22Rv1 (cell line): ENCODE results near the gene PPP6R3.
"Not testable (repeated sequence)": the region's sequence is repeated elsewhere in the genome, so short reads cannot be mapped to it uniquely, and the experiment has no call there.

Experiments
- H3K27ac ChIP-seq: fragments of 450-650 bp; 2 replicates; pipeline ENCODE4 v1.5.1; 2017
- CTCF ChIP-seq: fragments of 450-650 bp; IDR thresholded peaks from 2 replicates; pipeline ENCODE4 v1.5.1; 2017; ENCODE audit warnings: mild to moderate bottlenecking
- ZFX ChIP-seq: fragments of 450-650 bp; IDR thresholded peaks from 2 replicates; pipeline ENCODE4 v1.6.1; 2017; ENCODE audit warnings: antibody characterized with exemption, borderline replicate concordance

The PPP6R3 gene

DNA sequence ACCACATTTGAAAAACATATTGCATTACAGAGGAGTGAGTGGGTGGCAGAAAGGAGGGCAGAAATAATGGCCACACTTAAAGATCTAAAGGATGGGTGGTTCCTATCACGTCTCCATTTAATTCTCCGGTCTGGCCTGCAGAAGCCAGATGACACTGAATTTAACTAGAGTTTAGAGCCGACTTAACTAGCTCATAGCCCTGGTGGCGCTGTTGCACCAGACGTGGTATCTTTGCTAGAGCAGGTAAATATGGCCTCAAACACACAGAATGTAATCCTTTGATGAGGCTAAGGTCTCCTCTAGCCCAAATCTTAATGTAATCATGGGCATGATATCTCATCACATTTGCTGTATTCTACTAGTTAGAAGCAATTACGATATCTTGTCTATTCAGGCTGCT lies 172.2 kb downstream of the PPP6R3 start:
- TF ChIP-seq ZFX, result no peak
- TF ChIP-seq CTCF, result peak; percentile 82

GRCh38 chr11:68634606-68635005 lies 174.1 kb downstream of the PPP6R3 start:
- H3K27ac ChIP-seq, result not testable (repeated sequence)

More for the DNA sequence above, 172.2 kb downstream of the PPP6R3 start:
- no peak overlapping the region for H3K27ac ChIP-seq

GRCh38 chr11:68635172-68635571 lies 174.6 kb downstream of the PPP6R3 start:
- H3K27ac ChIP-seq, result not testable (repeated sequence)

DNA sequence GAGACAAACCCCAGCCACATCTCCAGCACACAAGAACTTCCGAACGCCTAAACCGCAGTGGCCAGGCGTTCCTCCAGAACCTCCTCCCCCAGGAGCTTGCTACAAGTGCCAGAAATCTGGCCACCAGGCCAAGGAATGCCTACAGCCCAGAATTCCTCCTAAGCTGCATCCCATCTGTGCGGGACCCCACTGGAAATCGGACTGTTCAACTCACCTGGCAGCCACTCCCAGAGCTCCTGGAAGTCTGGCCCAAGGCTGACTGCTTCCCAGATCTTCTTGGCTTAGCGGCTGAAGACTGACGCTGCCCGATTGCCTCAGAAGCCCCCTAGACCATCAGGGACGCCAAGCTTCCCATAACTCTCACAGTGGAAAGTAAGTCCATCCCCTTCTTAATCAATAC lies 175.3 kb downstream of the PPP6R3 start:
- not testable (repeated sequence) for H3K27ac ChIP-seq

GRCh38 chr11:68639322-68639721 lies 178.8 kb downstream of the PPP6R3 start:
- H3K27ac ChIP-seq, result not testable (repeated sequence)

DNA sequence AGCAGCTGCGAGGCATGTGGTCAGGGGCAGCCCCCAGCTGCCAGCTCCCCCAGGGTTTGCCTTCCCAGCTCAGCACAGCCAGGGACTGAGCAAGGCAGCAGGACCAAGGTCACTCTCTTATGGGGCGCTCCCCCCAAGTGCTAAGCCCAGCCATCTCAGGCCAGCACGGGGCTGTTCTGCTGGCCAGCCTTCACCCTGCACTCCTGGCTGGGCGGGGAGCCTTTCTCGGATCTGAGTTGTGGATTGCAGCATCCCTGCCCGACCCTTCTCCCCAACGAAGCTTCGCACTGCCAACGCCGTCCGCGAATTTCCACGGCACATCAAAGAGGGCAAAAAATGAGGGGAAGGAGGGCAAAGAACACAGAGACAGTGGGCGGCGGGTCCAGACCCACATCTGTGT lies 181.3 kb downstream of the PPP6R3 start:
- TF ChIP-seq CTCF, result no peak
- no peak for TF ChIP-seq ZFX
- H3K27ac ChIP-seq, result no peak overlapping the region

DNA sequence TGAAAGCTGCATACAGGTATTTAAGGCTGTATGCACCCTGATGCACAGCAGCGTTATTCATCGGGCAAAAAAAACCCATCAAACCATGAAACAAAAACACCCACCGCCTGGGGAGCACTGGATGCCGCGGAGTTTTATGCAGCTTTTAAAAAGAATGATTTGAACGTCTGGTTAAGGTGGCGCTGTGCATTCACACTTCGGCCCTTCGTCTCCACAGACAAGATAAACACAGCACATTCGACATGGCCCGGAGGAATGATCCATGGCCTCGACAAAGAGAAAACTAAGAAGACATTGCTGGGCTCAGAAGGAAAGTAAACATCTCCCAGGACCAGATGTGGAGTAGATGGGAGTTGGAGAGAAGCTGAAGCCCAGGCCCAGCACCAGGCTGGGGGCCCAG lies 183.0 kb downstream of the PPP6R3 start:
- no peak overlapping the region for H3K27ac ChIP-seq
- TF ChIP-seq CTCF (peak; percentile 50), ZFX (no peak)

DNA sequence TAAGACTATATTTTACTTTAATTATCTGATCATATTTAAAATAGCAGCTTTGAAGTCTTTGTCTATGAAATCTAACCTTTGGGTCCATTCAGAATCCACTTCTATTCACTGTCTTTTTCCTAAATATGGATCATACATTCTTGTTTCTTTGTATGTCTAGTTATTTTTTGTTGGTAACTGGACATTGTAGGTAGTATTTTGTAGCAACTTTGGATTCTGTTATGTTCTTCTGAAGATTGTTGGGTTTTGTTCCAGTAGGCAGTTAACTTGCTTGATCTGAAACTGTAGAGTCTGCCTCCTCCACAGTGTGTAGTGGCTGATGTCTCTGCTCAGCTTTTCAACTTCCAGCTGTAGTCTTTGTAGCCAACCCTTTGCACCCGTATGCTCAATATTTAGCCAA lies 186.3 kb downstream of the PPP6R3 start:
- TF ChIP-seq CTCF (no peak), ZFX (no peak)
- no peak overlapping the region for H3K27ac ChIP-seq

DNA sequence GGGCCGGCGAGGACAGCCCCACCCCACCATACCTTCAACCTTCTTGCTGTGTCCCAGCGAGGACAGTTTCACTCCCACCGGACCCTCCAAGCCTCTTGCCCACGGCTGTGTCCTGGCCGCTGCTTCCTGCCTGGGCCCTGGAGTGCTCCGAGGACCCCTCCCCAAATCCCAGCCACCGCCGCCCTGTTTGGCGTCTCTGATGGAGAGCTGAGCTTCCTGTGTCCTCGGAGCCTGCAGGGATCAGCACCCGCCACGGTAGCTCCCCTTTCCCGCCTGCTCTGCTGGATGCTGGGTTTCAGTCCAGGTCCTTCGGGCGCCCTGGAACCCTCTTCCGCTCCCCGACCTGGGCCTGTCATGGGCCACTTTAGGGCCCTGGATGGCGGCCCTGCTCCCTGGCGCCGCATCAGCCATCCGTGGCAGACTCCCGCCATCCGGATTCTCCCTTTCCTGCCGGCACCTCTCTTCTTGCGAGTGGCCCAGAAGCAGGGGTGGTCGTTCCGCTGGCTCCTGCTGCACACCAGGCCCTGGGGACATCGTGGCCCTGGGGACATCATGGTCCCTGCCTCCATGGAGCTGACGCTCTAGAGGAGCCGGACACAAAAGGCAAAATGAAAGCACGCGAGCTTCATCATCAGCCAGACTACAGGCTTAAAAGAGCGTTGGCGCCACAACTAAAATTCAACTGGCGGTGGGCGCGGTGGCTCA lies 189.5 kb downstream of the PPP6R3 start:
- TF ChIP-seq ZFX (no peak), CTCF (no peak)
- H3K27ac ChIP-seq, result no peak overlapping the region

DNA sequence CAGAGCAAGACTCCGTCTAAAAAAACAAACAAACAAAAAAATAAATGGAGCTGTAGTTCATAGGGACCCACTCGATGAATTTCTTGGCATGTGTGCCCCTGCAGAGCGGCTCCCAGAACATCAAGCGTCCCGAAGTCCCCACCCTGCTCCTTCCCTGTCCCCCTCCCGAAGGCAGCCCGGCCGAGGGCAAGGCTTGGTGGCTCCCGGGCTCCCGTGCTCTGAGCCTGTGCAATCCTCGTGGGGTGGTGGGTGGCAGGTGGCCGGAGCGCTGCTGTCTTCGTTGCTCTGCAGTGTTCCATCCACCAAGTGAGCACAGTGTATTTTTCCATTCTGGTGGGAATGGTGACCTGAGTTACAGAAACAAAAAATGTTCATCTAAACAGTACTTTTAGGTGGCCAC lies 190.2 kb downstream of the PPP6R3 start:
- no peak overlapping the region for H3K27ac ChIP-seq
- TF ChIP-seq ZFX (no peak), CTCF (no peak)
